ENCODE measurements around the gene EMX2.

The EMX2 gene

DNA sequence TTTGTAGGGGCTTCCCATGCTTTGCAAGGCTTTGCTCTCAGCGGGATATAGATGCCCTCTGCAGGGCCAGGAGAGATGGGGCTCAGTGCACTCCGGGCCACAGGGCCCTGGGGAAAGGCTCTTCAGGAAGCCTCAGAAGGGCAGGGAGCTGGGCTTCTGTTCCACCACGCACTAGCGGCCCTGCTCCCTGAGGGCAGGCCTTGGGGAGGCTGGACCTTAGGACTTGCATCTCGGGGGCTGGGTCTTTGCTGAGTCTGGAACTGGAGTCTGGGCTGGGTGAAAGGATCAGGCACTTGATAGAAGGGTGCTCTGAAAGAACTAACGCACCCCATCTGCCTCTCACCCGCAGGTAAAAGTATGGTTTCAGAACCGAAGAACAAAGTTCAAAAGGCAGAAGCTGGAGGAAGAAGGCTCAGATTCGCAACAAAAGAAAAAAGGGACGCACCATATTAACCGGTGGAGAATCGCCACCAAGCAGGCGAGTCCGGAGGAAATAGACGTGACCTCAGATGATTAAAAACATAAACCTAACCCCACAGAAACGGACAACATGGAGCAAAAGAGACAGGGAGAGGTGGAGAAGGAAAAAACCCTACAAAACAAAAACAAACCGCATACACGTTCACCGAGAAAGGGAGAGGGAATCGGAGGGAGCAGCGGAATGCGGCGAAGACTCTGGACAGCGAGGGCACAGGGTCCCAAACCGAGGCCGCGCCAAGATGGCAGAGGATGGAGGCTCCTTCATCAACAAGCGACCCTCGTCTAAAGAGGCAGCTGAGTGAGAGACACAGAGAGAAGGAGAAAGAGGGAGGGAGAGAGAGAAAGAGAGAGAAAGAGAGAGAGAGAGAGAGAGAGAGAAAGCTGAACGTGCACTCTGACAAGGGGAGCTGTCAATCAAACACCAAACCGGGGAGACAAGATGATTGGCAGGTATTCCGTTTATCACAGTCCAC is 5.4 kb downstream of the EMX2 start:
- DNase-seq (ENCODE audit: low read depth), result no peak
- H3K4me3 ChIP-seq (ENCODE audit: control insufficient read depth, low read depth, low read length), result no peak overlapping the region
- TF ChIP-seq CTCF (conservative IDR thresholded peaks at IDR 0.05; ENCODE audit: control insufficient read depth, insufficient read depth, low read depth, low read length), result no peak

DNA sequence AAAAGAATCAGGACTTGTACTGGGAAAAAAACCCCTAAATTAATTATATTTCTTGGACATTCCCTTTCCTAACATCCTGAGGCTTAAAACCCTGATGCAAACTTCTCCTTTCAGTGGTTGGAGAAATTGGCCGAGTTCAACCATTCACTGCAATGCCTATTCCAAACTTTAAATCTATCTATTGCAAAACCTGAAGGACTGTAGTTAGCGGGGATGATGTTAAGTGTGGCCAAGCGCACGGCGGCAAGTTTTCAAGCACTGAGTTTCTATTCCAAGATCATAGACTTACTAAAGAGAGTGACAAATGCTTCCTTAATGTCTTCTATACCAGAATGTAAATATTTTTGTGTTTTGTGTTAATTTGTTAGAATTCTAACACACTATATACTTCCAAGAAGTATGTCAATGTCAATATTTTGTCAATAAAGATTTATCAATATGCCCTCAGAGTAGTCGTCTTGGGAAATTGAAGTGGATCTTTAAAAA is 6.6 kb downstream of the EMX2 start:
- TF ChIP-seq CTCF (conservative IDR thresholded peaks at IDR 0.05; ENCODE audit: control insufficient read depth, insufficient read depth, low read depth, low read length), result no peak
- no peak overlapping the region for H3K4me3 ChIP-seq (ENCODE audit: control insufficient read depth, low read depth, low read length)
- no peak for DNase-seq (ENCODE audit: low read depth)

- no peak overlapping the region for H3K4me3 ChIP-seq (ENCODE audit: control insufficient read depth, low read depth, low read length)
- TF ChIP-seq CTCF (conservative IDR thresholded peaks at IDR 0.05; ENCODE audit: control insufficient read depth, insufficient read depth, low read depth, low read length), result no peak
- DNase-seq (ENCODE audit: low read depth), result no peak
Observed at GRCh38 chr10:117550076-117550475, 7.5 kb downstream of the EMX2 start.

DNA sequence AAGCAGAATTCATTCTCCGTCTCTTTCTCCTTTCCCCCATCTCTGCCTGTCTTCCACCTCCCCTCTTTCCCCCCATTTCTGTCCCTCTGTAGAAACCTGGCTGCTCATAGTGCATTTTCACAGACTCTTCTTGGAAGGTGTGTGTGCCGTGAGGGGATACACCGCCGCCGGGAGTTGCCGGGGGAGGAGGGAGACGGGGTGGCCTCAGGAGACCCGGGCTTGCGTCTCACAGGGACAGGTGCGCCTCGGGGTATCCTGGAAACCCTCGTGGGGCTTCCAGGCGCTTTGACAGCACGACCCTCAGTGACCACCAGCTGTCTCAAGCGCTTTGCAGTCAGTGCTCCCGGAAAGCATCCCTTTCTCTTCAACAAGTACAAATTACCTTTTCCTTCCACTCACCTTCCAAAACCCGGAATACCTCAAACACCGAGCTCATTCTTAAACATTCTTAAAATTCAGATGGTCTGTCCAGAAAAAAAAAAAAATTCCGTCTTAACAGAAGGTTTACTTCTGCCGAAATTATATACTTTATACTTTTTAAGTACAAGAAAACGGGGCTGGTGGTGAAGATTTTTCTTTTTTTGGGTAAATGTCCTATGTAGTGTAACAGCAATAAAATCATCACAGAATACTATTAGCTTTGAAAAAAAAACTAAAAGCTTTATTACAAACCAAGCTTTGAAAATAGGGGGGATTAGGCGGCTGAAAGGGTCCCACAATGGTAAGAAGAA is 8.2 kb downstream of the EMX2 start:
- TF ChIP-seq CTCF (conservative IDR thresholded peaks at IDR 0.05; ENCODE audit: control insufficient read depth, insufficient read depth, low read depth, low read length), result no peak
- H3K4me3 ChIP-seq (ENCODE audit: control insufficient read depth, low read depth, low read length), result no peak overlapping the region
- no peak for DNase-seq (ENCODE audit: low read depth)

GRCh38 chr10:117551330-117552155 is 9.0 kb downstream of the EMX2 start:
- TF ChIP-seq CTCF (conservative IDR thresholded peaks at IDR 0.05; ENCODE audit: control insufficient read depth, insufficient read depth, low read depth, low read length), result no peak
- no peak overlapping the region for H3K4me3 ChIP-seq (ENCODE audit: control insufficient read depth, low read depth, low read length)
- no peak for DNase-seq (ENCODE audit: low read depth)

DNA sequence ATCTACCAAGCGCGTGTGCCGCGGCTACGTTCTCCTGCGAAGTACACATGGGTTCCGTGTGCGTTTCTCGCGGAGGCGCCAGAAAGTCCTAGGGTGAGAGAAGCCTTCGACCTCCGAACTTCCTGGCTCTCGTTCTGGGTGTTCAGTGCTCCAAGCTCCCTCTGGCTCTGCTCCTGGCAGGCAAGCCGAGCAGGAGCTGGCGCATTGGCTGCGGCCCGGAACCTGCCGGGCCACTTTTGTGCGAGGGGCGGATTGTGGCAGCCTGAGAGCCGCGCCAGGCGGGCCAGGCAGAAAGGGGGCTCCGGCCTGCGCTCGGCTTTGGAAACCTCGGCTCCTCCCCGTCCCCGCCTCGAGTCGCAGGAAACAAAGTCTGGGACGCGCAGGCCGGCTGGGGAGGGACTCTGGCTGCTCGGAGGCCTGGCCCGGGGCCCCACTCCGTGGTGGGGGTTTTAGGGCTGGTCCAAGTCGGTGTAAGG is 9.6 kb downstream of the EMX2 start:
- no peak overlapping the region for H3K4me3 ChIP-seq (ENCODE audit: control insufficient read depth, low read depth, low read length)
- no peak for DNase-seq (ENCODE audit: low read depth)
- no peak for TF ChIP-seq CTCF (conservative IDR thresholded peaks at IDR 0.05; ENCODE audit: control insufficient read depth, insufficient read depth, low read depth, low read length)

All from fibroblast of mammary gland (primary cell).